GM23338 (cell line): ENCODE data around the gene SLC22A17. TPM values are rescaled to one million over a fixed set of nuclear protein-coding genes. Genes with fewer than 3 reads are reported as not detected.

Source experiments
- ATAC-seq: fragments of 200-7000 bp; cut with Tn5 transposase; 3 replicates; pipeline ENCODE4 v1.9.1; 2020
- DNase-seq: peaks from one replicate; pipeline ENCODE4 v3.0.0-alpha.2; 2015; ENCODE audit warnings: low spot score
- H2AFZ ChIP-seq: fragments of 200-600 bp; sonication (generic); 2 replicates; pipeline ENCODE4 v1.8.0; 2016; ENCODE audit warnings: antibody characterized with exemption, mild to moderate bottlenecking, moderate library complexity
- H3F3A ChIP-seq: fragments of 200-600 bp; sonication (generic); replicated peaks from 2 replicates; pipeline ENCODE4 v1.8.0; 2017; ENCODE audit warnings: antibody characterized with exemption, mixed run types, low read depth
- H3K27ac ChIP-seq: fragments of 200-600 bp; sonication (generic); 2 replicates; pipeline ENCODE4 v1.6.1; 2016; ENCODE audit warnings: low read depth
- H3K27me3 ChIP-seq: fragments of 200-600 bp; sonication (generic); 2 replicates; pipeline ENCODE4 v1.8.0; 2016; ENCODE audit warnings: mild to moderate bottlenecking, mixed run types, moderate library complexity; ENCODE audit not compliant: insufficient read depth
- H3K36me3 ChIP-seq: fragments of 200-600 bp; sonication (generic); 2 replicates; pipeline ENCODE4 v1.8.0; 2016; ENCODE audit warnings: mild to moderate bottlenecking; ENCODE audit not compliant: insufficient read depth
- H3K4me1 ChIP-seq: fragments of 200-600 bp; sonication (generic); 2 replicates; pipeline ENCODE4 v1.8.0; 2016; ENCODE audit warnings: mild to moderate bottlenecking, moderate library complexity; ENCODE audit not compliant: insufficient read depth
- H3K4me2 ChIP-seq: fragments of 200-600 bp; sonication (generic); 2 replicates; pipeline ENCODE4 v1.7.1; 2017; ENCODE audit warnings: mixed run types
- H3K4me3 ChIP-seq: fragments of 200-600 bp; sonication (generic); 2 replicates; pipeline ENCODE4 v1.6.1; 2016; ENCODE audit warnings: mixed run types
- H3K79me2 ChIP-seq: fragments of 200-600 bp; sonication (generic); replicated peaks from 2 replicates; pipeline ENCODE4 v1.8.0; 2017; ENCODE audit warnings: mild to moderate bottlenecking; ENCODE audit not compliant: insufficient read depth
- H3K9me2 ChIP-seq: fragments of 200-600 bp; sonication (generic); 2 replicates; pipeline ENCODE4 v1.8.0; 2017; ENCODE audit not compliant: insufficient read depth
- H4K20me1 ChIP-seq: fragments of 200-600 bp; sonication (generic); replicated peaks from 2 replicates; pipeline ENCODE4 v1.8.0; 2017; ENCODE audit warnings: mild to moderate bottlenecking; ENCODE audit not compliant: insufficient read depth
- H3K27ac Mint-ChIP-seq: 2 replicates; pipeline ENCODE4 v1.8.0; 2020; ENCODE audit warnings: inconsistent platforms, mild to moderate bottlenecking, moderate library complexity, mixed read lengths
- H3K27me3 Mint-ChIP-seq: 3 replicates; pipeline ENCODE4 v1.8.0; 2022; ENCODE audit warnings: low read depth, mild to moderate bottlenecking, moderate library complexity, mixed read lengths, inconsistent platforms; ENCODE audit not compliant: insufficient read depth, poor library complexity
- H3K36me3 Mint-ChIP-seq: 3 replicates; pipeline ENCODE4 v1.8.0; 2021; ENCODE audit warnings: low read depth, mild to moderate bottlenecking, inconsistent platforms, moderate library complexity, mixed read lengths
- H3K4me1 Mint-ChIP-seq: 3 replicates; pipeline ENCODE4 v1.8.0; 2020; ENCODE audit warnings: mild to moderate bottlenecking, inconsistent platforms, mixed read lengths
- H3K4me3 Mint-ChIP-seq: 3 replicates; pipeline ENCODE4 v1.8.0; 2021; ENCODE audit warnings: moderate library complexity, mild to moderate bottlenecking, inconsistent platforms, mixed read lengths
- H3K9me3 Mint-ChIP-seq: 3 replicates; pipeline ENCODE4 v1.8.0; 2020; ENCODE audit warnings: moderate library complexity, mild to moderate bottlenecking, inconsistent platforms, mixed read lengths
- CREB1 ChIP-seq: fragments of 250-450 bp; sonication (Bioruptor Pico); IDR thresholded peaks from 2 replicates; pipeline ENCODE4 v1.5.0; 2020; ENCODE audit warnings: low read depth, mild to moderate bottlenecking, moderate library complexity
- CTCF ChIP-seq, 2 experiments: fragments of 200-600 bp in 1 of 2; sonication (generic) in 1 of 2; conservative IDR thresholded peaks; 2 replicates each; pipeline versions ENCODE4 v1.5.1 to v1.6.1; 2016 to 2017; ENCODE audit warnings: antibody characterized with exemption in 2 of 2, low read depth in 2 of 2, mild to moderate bottlenecking in 2 of 2, moderate library complexity in 1 of 2
- ETS1 ChIP-seq: IDR thresholded peaks from 2 replicates; pipeline ENCODE4 v1.6.1; 2016; ENCODE audit warnings: antibody characterized with exemption
- EZH2 ChIP-seq: fragments of 200-600 bp; sonication (generic); IDR thresholded peaks from one replicate; pipeline ENCODE4 v1.8.0; 2017; ENCODE audit warnings: antibody characterized with exemption, mild to moderate bottlenecking, low read depth; ENCODE audit not compliant: unreplicated experiment
- EZH2phosphoT487 ChIP-seq: fragments of 200-600 bp; sonication (generic); IDR thresholded peaks from one replicate; pipeline ENCODE4 v1.8.1; 2018; ENCODE audit warnings: antibody characterized with exemption; ENCODE audit not compliant: unreplicated experiment
- NANOG ChIP-seq: IDR thresholded peaks from 2 replicates; pipeline ENCODE4 v1.6.1; 2016; ENCODE audit warnings: antibody characterized with exemption, borderline replicate concordance
- POLR2AphosphoS5 ChIP-seq: IDR thresholded peaks from 2 replicates; pipeline ENCODE4 v1.6.1; 2016; ENCODE audit warnings: antibody characterized with exemption, low read depth
- REST ChIP-seq: IDR thresholded peaks from one replicate; pipeline ENCODE4 v1.6.1; 2018; ENCODE audit warnings: antibody characterized with exemption; ENCODE audit not compliant: unreplicated experiment
- STAT1 ChIP-seq: IDR thresholded peaks from one replicate; pipeline ENCODE4 v1.6.1; 2016; ENCODE audit warnings: antibody characterized with exemption; ENCODE audit not compliant: unreplicated experiment
- ZNF331 ChIP-seq: fragments of 250-450 bp; sonication (Bioruptor Pico); IDR thresholded peaks from 2 replicates; pipeline ENCODE4 v1.5.0; 2020; ENCODE audit warnings: low read depth, mild to moderate bottlenecking, moderate library complexity
- polyA plus RNA-seq: library from polyadenylated mRNA; unstranded; fragments of >200 nt; fragmentation: Nextera tagmentation; extraction: Ambion mirVana; gene quantifications from 2 replicates; pipeline ENCODE4 v1.2.1, GENCODE V29; 2016
- total RNA-seq: library from RNA; depleted of rRNA; stranded (reverse); fragments of >200 nt; shearing (Covaris generic); gene quantifications from 2 replicates; pipeline ENCODE4 v1.2.3, GENCODE V29; 2014
- TF ChIP-seq, protein P1 (sequence below): fragments of 250-450 bp; sonication (Bioruptor Pico); IDR thresholded peaks from 2 replicates; pipeline ENCODE4 v1.5.0; 2020; ENCODE audit warnings: mild to moderate bottlenecking, moderate library complexity

SLC22A17 gene
- total and polyA plus RNA-seq, 2 experiments from 2014 or later, result 28.6 to 56.6 TPM

DNA sequence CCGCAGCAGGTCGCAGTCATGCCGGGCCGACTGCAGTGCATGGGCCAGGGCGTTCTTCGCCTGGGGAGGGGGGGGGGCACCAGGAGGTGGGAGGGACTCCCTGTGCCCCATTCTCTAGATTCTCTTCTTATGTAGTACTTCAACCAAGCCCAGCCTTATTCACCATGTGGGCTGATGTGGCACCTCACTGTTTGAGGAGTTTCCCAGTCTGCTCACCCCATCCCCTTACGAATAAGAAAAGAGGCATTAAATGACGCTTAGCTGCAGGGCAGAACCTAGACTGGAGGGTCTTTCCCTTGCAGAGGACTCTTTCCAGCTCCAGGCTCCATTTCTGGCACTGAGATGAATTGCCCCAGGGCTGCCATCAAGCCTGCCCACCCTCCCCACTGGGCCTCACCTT is 36.3 kb upstream of the SLC22A17 start:
- no peak for DNase-seq
- H4K20me1 ChIP-seq, result no peaks in the 10 kb centered on the region
- H3K27ac ChIP-seq, result no peak overlapping the region
- H3K79me2 ChIP-seq, result no peaks in the 10 kb centered on the region
- no peak overlapping the region for H3K4me3 ChIP-seq
- Mint-ChIP-seq H3K9me3 (peaks cover 3% of the 10 kb centered on the region), H3K27me3 (peaks cover 11% of the 10 kb centered on the region), H3K4me1 (peaks cover 16% of the 10 kb centered on the region), H3K4me3 (no peak overlapping the region), H3K27ac (no peak overlapping the region), H3K36me3 (no peaks in the 10 kb centered on the region; the same call in 2 of the 3 replicates)
- H3K4me2 ChIP-seq, result no peak overlapping the region
- no peaks in the 10 kb centered on the region for H3K27me3 ChIP-seq
- H3K36me3 ChIP-seq, result no peaks in the 10 kb centered on the region
- peak; percentile 55 for ATAC-seq
- no peaks in the 10 kb centered on the region for H3F3A ChIP-seq
- peaks cover 16% of the 10 kb centered on the region; the same call in 1 of the 2 replicates for H3K9me2 ChIP-seq
- H3K4me1 ChIP-seq, result peaks cover 6% of the 10 kb centered on the region; the same call in 1 of the 2 replicates
- TF ChIP-seq POLR2AphosphoS5 (no peak), NANOG (no peak), STAT1 (no peak), EZH2 (no peak), CTCF (conservative IDR thresholded peaks at IDR 0.05; ENCODE audit: low read depth in 2 of 2) (no peak), REST (no peak), ETS1 (no peak), CREB1 (CRISPR knock-in tag) (no peak), ZNF331 (CRISPR knock-in tag) (no peak), EZH2phosphoT487 (no peak)
- TF ChIP-seq, protein P1, sequence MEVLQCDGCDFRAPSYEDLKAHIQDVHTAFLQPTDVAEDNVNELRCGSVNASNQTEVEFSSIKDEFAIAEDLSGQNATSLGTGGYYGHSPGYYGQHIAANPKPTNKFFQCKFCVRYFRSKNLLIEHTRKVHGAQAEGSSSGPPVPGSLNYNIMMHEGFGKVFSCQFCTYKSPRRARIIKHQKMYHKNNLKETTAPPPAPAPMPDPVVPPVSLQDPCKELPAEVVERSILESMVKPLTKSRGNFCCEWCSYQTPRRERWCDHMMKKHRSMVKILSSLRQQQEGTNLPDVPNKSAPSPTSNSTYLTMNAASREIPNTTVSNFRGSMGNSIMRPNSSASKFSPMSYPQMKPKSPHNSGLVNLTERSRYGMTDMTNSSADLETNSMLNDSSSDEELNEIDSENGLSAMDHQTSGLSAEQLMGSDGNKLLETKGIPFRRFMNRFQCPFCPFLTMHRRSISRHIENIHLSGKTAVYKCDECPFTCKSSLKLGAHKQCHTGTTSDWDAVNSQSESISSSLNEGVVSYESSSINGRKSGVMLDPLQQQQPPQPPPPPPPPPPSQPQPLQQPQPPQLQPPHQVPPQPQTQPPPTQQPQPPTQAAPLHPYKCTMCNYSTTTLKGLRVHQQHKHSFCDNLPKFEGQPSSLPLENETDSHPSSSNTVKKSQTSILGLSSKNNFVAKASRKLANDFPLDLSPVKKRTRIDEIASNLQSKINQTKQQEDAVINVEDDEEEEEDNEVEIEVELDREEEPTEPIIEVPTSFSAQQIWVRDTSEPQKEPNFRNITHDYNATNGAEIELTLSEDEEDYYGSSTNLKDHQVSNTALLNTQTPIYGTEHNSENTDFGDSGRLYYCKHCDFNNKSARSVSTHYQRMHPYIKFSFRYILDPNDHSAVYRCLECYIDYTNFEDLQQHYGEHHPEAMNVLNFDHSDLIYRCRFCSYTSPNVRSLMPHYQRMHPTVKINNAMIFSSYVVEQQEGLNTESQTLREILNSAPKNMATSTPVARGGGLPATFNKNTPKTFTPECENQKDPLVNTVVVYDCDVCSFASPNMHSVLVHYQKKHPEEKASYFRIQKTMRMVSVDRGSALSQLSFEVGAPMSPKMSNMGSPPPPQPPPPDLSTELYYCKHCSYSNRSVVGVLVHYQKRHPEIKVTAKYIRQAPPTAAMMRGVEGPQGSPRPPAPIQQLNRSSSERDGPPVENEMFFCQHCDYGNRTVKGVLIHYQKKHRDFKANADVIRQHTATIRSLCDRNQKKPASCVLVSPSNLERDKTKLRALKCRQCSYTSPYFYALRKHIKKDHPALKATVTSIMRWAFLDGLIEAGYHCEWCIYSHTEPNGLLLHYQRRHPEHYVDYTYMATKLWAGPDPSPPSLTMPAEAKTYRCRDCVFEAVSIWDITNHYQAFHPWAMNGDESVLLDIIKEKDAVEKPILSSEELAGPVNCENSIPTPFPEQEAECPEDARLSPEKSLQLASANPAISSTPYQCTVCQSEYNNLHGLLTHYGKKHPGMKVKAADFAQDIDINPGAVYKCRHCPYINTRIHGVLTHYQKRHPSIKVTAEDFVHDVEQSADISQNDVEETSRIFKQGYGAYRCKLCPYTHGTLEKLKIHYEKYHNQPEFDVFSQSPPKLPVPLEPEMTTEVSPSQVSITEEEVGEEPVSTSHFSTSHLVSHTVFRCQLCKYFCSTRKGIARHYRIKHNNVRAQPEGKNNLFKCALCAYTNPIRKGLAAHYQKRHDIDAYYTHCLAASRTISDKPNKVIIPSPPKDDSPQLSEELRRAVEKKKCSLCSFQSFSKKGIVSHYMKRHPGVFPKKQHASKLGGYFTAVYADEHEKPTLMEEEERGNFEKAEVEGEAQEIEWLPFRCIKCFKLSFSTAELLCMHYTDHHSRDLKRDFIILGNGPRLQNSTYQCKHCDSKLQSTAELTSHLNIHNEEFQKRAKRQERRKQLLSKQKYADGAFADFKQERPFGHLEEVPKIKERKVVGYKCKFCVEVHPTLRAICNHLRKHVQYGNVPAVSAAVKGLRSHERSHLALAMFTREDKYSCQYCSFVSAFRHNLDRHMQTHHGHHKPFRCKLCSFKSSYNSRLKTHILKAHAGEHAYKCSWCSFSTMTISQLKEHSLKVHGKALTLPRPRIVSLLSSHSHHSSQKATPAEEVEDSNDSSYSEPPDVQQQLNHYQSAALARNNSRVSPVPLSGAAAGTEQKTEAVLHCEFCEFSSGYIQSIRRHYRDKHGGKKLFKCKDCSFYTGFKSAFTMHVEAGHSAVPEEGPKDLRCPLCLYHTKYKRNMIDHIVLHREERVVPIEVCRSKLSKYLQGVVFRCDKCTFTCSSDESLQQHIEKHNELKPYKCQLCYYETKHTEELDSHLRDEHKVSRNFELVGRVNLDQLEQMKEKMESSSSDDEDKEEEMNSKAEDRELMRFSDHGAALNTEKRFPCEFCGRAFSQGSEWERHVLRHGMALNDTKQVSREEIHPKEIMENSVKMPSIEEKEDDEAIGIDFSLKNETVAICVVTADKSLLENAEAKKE (CRISPR knock-in tag), result no peak
- peak overlapping the region; percentile 76 for H2AFZ ChIP-seq
